ENCODE data around the gene IRS2. TPM values are rescaled to one million over a fixed set of nuclear protein-coding genes. Genes with fewer than 3 reads are reported as not detected.
"Not testable (repeated sequence)": the region's sequence is repeated elsewhere in the genome, so short reads cannot be mapped to it uniquely, and the experiment has no call there.

IRS2 gene
- total RNA-seq, 2 donors from 2014 or later = 15.9 to 25.1 TPM

DNA sequence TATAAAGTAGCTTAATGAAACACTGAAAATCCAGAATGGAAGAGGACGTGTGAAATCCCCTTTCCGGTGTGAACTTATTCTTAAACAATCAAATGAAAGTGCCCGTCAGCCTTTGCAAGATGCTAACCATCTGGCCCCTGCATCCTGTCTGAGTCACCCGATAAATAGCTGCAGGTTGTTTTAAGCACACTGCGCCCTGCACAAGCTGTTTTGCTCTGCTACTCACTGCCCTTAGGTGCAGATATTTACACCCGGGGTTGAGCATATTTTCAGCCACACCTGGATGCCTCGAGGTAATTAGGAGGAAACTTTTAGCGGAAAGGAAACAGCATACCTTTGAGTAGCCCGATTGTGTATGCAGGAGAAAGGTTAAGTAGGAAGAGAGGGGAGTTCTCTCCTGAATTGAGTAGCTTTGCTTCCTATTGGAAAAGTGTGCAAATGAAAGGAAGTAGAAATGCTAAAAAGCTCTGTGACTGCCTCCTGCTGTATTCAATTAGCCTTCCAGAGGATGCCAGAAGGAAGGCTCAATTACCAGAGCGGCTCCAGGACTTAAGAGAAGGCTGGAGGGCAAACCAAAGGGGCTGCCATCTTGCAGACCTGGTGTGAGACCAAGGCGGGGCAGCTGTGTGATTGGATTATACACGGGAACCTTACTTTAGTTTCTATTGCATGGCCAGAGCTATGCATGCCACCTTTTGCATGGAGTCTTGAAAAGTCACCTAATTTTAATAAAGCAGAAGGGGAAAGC, 42.5 kb downstream of the IRS2 start:
- intact Hi-C loops (cut with DNase I) = no loop called here
- no peak for DNase-seq (ENCODE audit: low spot score)

DNA sequence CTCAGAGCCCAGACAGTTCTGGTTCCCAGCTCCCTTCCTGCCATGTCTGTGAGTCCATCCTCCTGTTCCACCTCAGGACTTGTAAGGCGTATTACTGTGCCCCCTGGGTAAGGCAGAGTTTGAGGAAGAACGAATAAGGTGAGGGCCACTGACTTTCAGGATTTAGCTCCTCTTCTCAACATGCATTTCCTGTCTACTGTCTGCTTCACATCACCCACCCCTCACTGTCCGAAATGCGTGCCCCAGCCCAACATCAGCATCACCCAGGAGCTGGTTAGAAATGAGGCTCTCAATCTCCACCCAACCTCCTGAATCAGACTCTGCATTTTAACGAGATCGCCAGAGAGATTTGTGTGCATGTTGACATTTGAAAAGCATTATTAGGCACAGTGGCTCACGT, 44.4 kb downstream of the IRS2 start:
- DNase-seq (ENCODE audit: low spot score) = no peak

GRCh38 chr13:109740721-109741120, 45.7 kb downstream of the IRS2 start:
- intact Hi-C loops (cut with DNase I) = no loop called here

More for the DNA sequence above, 44.4 kb downstream of the IRS2 start:
- intact Hi-C loops (cut with DNase I) = no loop called here

DNA sequence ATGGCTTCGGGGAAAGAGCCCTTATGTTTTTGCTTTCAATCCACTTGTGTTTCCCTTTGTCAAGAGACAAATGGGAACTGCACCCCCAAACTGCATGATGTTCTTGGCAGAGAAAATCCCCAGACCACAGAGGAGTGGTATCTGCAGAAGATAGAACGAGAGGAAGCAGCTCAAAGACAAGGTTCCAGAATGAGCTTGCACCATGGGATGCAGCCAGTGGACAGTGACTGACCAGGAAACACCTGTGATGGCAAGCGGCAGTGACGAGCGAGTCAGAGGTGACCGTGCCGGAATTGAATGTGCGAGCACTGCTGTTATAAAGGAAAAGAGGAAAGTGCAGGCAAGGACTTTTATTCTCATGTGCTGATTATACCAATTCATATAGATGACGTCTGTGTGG, 46.3 kb downstream of the IRS2 start:
- intact Hi-C loops (cut with DNase I) = no loop called here
- DNase-seq (ENCODE audit: low spot score) = no peak

More at GRCh38 chr13:109740721-109741120, 45.7 kb downstream of the IRS2 start:
- DNase-seq (ENCODE audit: low spot score) = no peak

DNA sequence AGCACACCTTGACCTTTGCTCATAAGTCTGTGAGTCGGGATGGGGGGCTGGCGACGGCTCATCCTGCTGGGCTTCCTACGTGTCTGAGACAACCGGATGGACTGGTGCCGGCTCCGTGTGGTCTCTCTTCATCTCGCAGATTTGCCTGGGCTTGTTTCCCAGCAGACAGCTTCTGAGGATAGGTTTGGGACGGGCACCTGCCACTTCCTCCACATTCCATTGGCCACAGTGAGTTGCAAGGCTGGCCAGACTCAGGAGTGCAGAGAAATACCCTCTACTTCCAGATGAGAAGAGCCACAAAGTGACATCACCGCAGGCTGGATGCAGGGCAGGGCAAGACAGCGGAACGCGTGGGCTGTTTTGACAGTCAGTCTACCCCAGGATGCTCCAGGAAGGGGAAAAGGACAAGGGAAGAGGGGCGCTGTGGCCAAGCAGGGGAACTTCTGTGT, 48.1 kb downstream of the IRS2 start:
- intact Hi-C loops (cut with DNase I) = no loop called here
- no peak for DNase-seq (ENCODE audit: low spot score)

DNA sequence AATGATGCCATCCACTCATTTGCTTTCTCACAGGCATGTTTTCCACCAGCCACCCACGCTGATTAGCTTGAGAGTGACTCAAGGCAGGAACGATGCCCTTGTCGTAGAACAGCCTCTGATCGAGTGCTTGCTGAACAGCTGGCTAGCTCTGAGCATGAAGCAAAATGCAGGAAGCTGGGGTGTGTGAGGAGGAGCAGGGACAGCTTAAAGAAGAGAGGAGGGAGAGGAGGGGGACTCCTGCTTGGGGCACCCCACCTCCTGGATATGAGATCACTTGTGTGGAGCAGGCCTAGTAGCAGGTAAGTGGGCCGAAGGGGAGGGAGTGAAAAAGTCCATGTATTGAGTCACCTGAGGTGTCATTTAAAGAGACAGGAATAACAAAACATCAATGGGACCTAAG, 48.8 kb downstream of the IRS2 start:
- intact Hi-C loops (cut with DNase I) = no loop called here
- no peak for DNase-seq (ENCODE audit: low spot score)

- intact Hi-C loops (cut with DNase I) = no loop called here
- no peak for DNase-seq (ENCODE audit: low spot score)
Observed at GRCh38 chr13:109737046-109737573, 49.3 kb downstream of the IRS2 start.

DNA sequence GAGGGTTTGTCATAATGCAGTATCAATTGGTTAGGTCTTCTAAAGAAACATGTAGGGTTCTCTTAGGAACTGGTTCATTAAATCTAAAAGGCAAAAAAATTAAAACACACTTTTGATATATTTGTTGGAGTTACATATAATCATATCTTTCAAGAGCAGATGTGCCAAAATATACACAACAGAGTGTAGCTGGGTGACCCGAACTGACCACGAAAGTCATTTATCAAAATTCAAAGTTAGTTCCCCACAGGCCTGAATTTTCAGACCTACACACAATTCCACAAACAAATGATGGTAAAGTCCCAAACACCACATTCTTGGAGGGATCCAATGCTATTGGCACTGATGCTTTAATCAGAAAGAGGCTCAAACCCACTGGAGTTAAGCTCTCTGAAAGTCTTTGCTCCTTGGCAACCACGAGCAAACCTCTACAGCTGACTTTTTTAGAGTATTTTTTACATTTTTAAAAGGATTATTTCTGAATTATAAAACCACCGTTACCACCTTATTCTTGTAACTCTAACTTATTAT, 50.9 kb downstream of the IRS2 start:
- intact Hi-C loops (cut with DNase I) = no loop called here
- no peak for DNase-seq (ENCODE audit: low spot score)

DNA sequence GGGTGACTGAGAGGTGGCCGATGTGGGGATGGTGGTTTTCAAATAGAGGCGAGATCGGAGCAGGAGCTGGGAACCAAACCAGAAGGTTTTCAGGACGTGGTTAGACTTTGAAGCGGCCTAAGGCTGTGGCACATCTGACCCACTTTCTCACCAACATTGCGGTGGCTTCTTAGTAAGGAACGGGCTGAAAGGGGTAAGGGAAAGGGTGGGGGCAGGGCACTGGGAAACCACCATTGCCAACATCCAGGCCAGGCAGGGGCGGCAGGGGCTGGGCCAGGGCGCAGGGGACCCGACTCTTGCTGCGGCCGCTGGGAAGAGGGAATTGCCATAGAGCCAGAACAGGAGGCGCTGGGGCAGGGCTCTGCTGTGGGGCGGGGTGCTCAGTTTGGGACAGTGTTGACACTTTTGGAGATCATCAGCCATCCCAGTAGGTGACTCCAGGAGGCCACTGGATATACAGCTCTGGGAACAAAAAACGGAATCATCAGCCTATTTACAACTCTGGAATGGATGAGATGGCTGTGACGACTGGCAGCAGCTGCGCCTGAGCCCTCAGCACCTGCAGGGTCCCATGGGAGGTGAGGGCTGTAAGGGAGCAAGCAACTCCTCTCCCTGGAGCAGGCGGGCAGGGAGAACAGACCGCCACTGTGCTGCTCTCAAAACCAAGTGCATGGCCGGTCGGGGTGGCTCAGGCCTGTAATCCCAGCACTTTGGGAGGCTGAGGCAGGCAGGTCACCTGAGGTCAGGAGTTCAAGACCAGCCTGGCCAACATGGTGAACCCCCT, 52.2 kb downstream of the IRS2 start:
- no peak for DNase-seq (ENCODE audit: low spot score)
- intact Hi-C loops (cut with DNase I) = no loop called here

DNA sequence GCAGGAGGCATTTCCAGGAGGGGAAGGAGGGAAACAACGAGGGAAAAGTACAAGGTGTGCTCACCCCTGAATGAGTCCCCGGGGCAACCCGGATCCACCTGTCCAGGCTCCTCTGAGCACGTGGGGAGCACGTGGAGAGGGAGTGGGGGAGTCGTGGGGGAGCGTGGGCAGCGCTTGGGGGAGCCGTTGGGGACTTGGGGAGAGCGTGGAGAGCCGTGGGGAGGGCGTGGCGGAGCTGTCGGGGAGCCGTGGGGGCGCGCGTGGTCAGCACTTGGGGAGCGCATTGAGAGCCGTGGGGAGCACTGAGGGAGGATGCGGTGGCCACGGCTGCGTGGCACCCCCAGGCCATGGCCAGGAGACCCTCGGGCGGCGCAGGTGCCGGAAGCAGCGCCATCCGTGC, 52.8 kb downstream of the IRS2 start:
- intact Hi-C loops (cut with DNase I) = no loop called here
- DNase-seq (ENCODE audit: low spot score) = no peak

- DNase-seq (ENCODE audit: low spot score); intact Hi-C loops (cut with DNase I): not testable (repeated sequence)
Observed at GRCh38 chr13:109732470-109733170, 53.8 kb downstream of the IRS2 start.

DNA sequence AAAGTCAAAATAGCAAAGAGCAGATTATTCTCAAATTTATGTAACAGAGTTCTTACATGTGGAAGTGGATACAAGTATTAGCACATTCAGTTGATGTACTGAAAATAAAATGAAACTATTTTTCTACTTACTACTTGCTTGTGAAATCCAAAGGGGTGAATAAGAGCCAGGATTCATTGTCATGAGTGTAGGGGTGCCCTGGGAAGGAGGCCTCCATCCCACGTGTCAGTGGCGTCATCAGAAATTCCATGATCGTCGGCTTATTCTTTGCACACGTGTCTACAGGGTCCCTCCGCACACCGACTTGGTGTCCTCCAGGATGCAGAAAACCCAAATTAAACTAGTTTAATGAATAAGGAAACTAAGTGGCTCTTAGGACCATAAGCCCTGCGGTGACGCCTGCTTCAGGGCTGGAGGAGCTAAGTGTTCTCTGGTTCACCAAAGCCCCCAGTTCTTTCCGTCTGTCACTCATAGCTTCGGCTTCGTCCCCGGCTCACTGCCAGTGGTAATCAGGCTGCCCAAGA, 55.5 kb downstream of the IRS2 start:
- no peak for DNase-seq (ENCODE audit: low spot score)
- intact Hi-C loops (cut with DNase I) = no loop called here

DNA sequence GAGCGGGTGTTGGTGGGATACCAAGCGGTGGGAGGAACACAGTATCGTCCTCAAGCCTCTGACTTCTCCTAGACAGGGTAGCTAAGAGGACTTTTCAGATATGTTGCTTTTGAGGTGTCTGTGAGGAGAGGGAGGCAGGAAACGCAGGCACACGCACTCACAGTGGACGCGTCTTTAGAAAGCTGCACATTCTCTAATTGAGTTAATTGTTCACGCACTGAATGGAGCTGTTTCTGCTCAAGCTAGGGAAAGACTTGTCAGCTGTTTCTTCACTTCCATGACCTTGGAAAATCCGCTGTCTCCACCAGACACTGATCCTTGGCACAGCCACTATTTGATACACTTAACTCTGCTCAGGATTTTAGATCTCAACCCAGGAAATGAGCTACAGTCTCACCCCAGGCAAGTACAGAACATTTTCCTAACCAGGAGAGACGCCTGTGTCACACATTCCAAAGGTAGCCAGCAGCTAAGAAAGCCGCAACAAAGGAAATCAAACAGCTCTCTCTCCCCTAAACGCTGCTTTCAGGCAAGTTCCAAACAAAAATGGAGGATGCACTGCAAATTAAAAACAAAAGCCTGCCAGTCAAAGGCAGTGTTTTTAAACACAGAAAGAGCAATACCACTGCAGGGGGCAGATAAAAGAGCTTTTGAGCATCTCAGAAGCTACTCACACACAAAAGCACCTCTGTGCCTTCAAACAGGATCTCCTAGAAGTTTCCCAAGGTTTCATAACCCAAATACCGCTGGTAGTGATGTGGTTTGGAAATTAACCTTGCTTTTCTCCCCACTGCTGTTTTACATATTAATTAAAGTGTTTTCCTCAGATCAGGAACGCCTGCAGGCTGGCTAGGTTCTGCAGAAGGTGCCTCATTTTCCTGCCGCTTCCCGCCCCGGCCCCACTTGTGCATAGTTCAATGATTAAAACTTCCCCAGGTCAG, 57.3 kb downstream of the IRS2 start:
- intact Hi-C loops (cut with DNase I) = no loop called here
- DNase-seq (ENCODE audit: low spot score) = no peak

- no peak for DNase-seq (ENCODE audit: low spot score)
Observed at GRCh38 chr13:109728061-109728460, 58.3 kb downstream of the IRS2 start.

GRCh38 chr13:109727251-109727650, 59.1 kb downstream of the IRS2 start:
- intact Hi-C loops (cut with DNase I) = no loop called here
- DNase-seq (ENCODE audit: low spot score) = no peak

More at GRCh38 chr13:109728061-109728460, 58.3 kb downstream of the IRS2 start:
- intact Hi-C loops (cut with DNase I) = no loop called here

GRCh38 chr13:109725995-109726637, 60.3 kb downstream of the IRS2 start:
- DNase-seq (ENCODE audit: low spot score) = no peak
- intact Hi-C loops (cut with DNase I) = no loop called here

DNA sequence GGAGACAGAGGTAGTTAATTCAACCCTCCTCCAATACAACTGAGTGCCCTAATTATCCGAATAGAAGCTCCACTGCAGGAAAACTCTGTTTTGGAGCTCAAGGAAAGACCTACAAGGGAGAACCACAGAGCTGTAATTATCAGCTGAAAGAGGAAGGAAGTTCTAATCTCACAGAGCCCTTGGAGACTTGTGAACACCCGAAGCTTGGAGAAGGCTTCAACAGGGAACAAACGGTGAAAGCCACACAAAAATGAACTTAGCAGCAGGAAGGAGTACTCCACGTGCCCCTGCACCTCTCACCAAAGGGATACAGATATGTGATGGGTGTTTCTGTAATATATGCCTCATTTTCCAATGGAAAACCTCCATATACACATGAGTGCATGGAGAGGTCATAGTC, 61.1 kb downstream of the IRS2 start:
- intact Hi-C loops (cut with DNase I) = no loop called here
- no peak for DNase-seq (ENCODE audit: low spot score)

GRCh38 chr13:109724603-109725002, 61.8 kb downstream of the IRS2 start:
- DNase-seq (ENCODE audit: low spot score) = no peak
- intact Hi-C loops (cut with DNase I) = no loop called here

All from posterior vena cava (tissue), 2 donors.